Bone marrow (tissue), 2 donors: ENCODE results near the gene CPM.
"Not testable (repeated sequence)": the region's sequence is repeated elsewhere in the genome, so short reads cannot be mapped to it uniquely, and the experiment has no call there.

Experiments
- DNase-seq, 2 donors: peaks; one replicate each; lab custom pipeline; 2025; lab: John Stamatoyannopoulos, UW

The CPM gene

GRCh38 chr12:68878283-68878682, 54.7 kb downstream of the CPM start:
- DNase-seq, result no peak

GRCh38 chr12:68877583-68877982, 55.4 kb downstream of the CPM start:
- no peak for DNase-seq

GRCh38 chr12:68876461-68876860, 56.5 kb downstream of the CPM start:
- DNase-seq, result no peak

DNA sequence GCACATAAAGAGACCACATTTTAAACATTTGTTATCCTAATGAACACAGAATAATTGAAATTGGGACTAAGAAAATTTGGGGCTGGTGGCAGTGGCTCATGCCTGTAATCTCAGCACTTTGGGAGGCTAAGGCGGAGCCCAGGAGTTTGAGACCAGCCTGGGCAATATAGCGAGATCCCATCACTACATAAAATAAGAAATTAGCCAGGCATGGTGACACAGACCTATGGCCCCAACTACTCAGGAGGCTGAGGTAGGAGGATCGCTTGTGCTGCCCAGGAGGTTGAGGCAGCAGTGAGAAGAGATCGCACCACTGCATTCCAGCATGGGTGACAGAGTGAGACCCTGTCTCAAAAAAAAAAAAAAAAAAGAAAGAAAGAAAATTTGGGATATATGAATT, 59.7 kb downstream of the CPM start:
- DNase-seq, result no peak

DNA sequence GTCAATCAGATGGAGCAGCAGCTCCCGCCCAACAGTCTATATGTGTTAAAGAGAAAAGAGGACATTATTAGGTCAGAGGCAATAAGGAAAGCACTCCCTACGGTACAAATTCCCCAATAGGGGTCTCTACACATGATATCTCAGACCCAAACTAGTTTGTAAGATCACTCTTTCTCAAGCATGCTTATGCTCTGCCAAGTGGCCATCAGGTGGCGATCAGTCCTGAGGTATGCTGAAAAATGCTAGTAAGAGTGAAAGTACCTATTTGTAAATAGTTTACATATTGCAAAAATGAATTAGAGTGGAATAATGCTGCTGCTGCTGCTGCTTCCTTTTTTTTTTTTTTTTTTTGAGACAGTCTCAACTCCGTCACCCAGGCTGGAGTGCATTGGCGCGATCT, 61.0 kb downstream of the CPM start:
- DNase-seq, result no peak

GRCh38 chr12:68871396-68871795, 61.6 kb downstream of the CPM start:
- DNase-seq, result no peak

DNA sequence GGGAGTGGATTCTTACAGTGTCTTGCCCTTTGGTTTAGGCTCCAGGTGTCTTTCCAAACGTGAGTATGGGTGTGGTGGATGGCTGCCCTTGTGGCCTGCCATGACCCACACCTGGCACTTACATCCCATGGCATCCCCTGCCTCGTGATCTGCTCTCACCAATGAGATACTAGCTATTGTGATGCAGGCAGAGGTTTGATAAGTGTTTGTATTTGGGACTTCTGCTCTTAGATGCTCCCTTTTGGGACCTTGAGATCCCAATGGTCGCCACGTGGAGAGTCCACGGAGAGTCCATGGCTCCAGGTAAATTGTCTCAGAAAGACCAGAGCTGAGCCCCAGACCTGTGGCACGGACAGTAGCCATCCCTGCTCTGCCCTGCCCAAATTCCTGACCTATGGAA, 62.5 kb downstream of the CPM start:
- DNase-seq, result no peak

DNA sequence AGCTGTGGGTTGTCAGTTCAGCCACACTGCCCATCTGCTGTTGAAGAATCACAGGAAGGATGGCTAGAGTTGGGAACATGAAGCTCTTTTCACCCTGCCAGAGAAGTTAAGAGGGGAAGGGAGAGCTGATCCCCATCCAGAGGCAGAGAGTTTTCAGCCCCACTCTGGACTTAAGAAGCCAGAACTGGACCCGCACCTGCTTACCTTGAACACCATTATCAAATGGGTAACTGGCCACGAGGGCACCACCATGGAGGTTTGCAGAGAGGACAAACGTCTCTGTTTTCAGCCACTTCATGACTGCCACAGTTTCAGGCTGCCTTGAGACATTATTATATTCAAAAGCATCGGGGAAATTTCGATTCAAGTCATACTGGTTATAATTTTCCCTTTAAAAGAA, 63.0 kb downstream of the CPM start:
- DNase-seq, result no peak

DNA sequence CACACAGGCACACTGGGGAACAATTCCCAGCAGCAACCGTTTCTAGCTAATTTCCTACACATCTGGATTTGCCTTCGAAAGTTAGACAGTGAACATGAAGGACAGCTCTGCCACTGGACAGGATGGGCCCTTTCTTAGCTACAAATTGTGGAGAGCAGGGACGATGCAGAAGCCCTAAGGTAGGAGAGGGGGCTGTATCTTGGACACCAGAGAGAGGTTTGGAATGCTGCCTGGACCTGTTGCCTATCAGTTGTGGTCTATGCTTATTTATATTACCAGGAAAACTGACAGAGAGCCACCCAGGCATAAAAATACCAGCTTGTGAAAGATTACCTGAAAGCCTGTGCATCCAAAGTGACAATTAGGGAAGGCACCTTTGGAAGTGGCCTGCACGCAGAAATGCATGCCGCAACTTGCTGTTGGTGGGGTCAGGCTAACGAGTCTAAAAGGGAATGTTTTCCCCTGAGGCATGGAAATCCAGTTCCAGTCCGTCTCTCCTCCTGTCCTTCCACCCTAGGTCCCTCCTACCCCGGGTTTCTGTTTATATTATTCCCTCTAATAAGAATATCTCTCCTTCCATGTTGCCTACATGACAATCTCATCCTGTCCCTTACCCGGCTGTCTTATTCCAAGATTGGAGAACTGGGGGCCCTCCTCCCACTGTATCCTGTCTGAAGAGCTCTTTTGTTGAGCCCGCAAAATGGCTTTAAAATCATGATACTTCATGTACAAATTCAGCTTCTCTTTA, 64.8 kb downstream of the CPM start:
- DNase-seq, result no peak

DNA sequence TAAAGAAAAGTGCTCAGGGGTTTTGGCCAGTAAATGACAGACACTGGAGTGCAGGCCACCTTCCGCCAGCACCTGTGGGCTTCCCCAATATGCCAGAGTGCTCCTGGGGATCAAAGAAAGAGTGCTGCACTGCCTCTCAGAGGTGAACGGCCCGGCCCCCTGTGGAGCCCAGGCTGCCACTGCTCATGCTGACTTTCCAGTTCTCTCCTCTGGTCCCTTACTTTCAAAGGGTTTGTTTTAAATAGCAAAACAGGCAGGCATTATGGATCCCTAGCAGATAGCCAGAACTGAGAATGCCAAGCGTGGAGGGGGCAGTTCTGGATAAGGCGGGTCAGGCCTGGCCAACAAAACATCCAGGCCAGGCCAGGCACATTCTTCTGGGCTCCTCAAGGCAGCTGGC, 65.4 kb downstream of the CPM start:
- DNase-seq, result no peak

GRCh38 chr12:68866950-68867349, 66.0 kb downstream of the CPM start:
- DNase-seq, result no peak

DNA sequence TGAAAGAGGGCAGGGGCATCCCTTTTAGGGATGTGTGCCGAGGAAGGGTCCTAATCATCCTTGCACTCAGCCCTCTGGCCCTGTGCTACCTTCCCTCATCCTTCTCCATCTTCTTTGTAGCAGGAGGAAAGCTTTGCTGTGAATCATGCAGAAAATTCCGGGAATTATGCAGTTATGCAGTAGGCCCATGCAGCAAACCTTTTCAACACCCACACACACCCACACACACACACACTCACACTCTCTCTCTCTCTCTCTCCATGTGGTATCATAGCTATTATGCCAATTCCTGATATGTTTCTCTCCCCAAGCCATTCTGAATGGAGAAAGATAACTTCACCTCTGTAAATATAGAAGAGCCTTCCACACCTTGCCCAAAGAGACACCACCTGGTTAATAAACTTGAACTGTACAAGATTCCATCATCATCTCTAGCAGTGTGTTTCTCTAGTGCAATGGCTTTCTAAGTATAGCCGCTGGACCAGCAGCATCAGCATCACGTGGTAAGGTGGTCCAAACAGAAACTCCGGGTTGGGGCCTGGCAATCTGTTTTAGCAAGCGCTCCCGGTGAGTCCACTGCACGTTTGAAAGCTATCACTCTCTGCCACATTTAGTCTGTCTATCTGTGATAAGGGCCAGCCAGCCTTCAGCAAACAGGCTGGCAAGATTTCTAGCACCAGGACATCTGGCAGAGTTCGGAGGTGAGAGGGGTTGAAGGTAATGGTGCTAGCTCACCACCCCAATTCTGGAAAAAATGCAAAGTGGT, 67.4 kb downstream of the CPM start:
- DNase-seq, result no peak

- DNase-seq, result no peak
These were observed 68.4 kb downstream of the CPM start for GRCh38 chr12:68864604-68865003.

GRCh38 chr12:68863886-68864454, 69.0 kb downstream of the CPM start:
- not testable (repeated sequence) for DNase-seq

DNA sequence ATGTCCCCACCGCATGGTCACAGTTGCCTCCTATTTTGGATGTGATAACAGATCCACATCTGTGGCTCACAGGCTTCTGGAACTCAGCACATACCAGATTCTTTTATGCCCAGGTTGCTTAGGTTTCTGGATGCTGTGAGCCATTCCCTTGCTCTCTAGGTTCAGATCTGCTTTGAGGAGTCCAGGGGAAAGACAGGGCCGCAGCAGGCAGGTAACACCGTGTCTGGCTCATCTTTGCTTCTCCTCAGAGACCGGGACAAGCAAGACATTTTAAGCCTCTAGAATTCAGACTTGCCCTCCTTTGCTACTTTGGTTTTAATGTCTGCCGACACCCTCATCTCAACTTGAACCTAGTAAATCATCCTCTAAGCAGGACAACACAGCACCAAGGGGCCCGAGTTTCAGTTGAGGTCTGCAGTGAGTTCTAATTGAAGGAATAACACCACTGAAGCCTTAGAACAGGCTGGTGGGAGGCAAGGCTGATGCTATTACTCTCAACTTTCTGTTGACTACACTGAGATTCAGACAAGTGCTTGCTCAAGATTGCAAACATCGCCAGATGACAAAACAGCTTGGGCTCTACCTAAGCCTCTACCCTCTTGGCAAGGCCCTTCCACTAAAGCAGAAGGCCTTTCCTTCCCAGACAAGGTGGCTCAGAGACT, 69.7 kb downstream of the CPM start:
- DNase-seq, result no peak

- DNase-seq, result no peak
These were observed 71.1 kb downstream of the CPM start for GRCh38 chr12:68861890-68862289.

- no peak for DNase-seq
These were observed 76.5 kb downstream of the CPM start for GRCh38 chr12:68856510-68856909.

DNA sequence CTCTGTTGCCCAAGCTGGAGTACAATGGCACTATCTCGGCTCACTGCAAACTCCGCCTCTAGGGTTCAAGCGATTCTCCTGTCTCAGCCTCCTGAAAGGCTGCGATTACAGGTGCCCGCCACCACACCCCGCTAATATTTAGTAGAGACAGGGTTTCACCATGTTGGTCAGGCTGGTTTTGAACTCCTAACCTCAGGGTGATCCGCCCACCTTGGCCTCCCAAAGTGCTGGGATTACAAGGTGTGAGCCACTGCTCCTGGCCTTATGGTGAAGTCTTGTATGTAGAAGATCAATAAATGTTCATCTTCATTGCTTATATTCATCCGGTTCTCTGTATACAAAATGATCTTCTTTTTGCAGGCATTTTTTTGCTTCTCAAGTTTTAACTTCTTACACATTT, 77.2 kb downstream of the CPM start:
- DNase-seq, result no peak

DNA sequence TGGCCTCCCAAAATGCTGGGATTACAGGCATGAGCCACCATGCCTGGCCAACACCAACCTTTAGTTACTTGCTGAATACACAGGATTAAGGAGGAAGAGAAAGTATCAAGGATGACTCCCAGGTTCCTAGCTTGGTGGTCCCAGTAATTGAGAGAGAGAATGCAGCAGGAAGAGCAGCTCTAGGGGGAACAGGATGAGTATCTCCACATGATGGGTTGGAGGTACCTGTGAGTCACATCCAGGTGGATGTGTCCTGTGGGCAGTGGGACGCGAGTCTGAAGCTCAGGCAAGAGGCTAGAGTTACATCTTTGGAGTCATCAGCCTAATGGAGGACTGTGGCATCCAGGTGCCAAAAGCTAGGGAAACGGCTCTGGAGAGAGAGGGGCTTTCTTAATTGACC, 77.9 kb downstream of the CPM start:
- DNase-seq, result no peak

DNA sequence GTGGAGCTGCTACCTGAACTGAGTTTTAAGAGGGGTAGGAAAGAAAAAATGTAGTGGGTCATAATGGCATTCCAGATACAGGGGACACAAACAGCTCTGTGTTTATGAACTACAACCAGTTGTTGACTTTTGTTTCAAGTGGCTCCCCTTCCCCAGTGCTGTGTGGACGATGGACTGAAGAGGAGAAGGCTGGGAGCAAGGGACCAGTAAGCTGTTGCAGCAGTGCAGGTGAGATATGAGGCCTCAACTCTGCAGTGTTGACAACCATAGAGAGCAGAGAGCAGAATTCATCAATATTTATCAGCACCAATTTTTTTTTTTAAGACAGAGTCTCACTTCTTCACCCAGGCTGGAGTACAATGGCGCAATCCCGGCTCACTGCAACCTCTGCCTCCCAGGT, 78.4 kb downstream of the CPM start:
- DNase-seq, result no peak

GRCh38 chr12:68854078-68854468, 78.9 kb downstream of the CPM start:
- DNase-seq, result no peak

DNA sequence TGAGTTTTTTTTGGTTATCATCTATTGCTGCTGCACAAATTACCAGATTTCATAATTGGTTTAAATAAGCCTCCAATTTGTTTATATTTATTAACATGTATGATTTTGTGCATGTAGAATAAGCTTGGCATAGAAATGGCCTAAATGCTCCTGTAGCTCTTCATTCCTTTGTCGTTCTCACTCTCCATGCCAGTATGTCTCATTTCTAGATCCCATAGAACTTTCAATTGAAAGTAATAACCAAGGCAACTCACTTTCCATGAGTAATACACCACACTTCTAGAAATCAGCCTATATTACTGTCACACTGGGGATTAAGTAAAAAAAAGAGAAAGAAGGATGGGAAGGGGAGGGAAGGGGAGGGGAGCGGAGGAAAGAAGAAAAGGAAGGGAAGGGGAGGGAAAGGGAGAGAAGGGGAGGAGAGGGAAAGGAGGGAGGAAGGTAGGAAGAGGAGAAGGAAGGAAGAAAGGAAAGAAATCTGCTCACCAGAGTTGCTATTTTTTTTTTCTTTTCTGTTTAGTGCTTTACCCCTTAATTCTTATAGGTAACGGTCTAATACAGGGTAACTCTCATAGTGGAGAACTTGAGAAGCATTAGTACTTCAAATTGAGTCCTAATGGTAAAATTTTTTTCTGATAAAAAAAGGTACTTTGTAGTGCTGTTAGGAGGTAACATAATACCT, 79.4 kb downstream of the CPM start:
- no peak for DNase-seq
